Upper lobe of left lung (tissue), 6 donors: ENCODE data around the gene VSIG10. TPM values are rescaled to one million over a fixed set of nuclear protein-coding genes. Genes with fewer than 3 reads are reported as not detected.
"Not testable (repeated sequence)": the region's sequence is repeated elsewhere in the genome, so short reads cannot be mapped to it uniquely, and the experiment has no call there.

ENCODE experiments used
- ATAC-seq, 2 donors: fragments of 200-7000 bp; cut with Tn5 transposase; one replicate each; pipeline ENCODE4 v1.9.1; 2022; ENCODE audit warnings: mild to moderate bottlenecking in 2 of 2, moderate library complexity in 2 of 2; ENCODE audit not compliant: low FRiP score in 2 of 2
- DNase-seq, 2 donors: peaks; one replicate each; pipeline ENCODE4 v3.0.0-alpha.2; 2019 to 2020
- H3K27ac ChIP-seq, 4 donors: fragments of 200-600 bp; sonication (generic); one replicate each; pipeline ENCODE4 v1.5.1; 2016 to 2019
- H3K27me3 ChIP-seq, 4 donors: fragments of 200-600 bp; sonication (generic); one replicate each; pipeline ENCODE4 v1.5.1; 2017 to 2019
- H3K36me3 ChIP-seq, 4 donors: fragments of 200-600 bp; sonication (generic); one replicate each; pipeline ENCODE4 v1.5.1; 2016 to 2019
- H3K4me1 ChIP-seq, 4 donors: fragments of 200-600 bp; sonication (generic); one replicate each; pipeline ENCODE4 v1.5.1; 2018 to 2019
- H3K4me3 ChIP-seq, 4 donors: fragments of 200-600 bp; sonication (generic); one replicate each; pipeline ENCODE4 v1.5.1; 2017 to 2019; ENCODE audit warnings: mild to moderate bottlenecking in 2 of 4, moderate library complexity in 1 of 4
- H3K9me3 ChIP-seq, 4 donors: fragments of 200-600 bp; sonication (generic); one replicate each; pipeline ENCODE4 v1.5.1; 2018 to 2019
- EP300 ChIP-seq, 4 donors: sonication (generic); formaldehyde crosslinking; IDR thresholded peaks; one replicate each; pipeline ENCODE4 v1.5.1; 2017; ENCODE audit warnings: antibody characterized with exemption in 4 of 4, control low read depth in 2 of 4
- POLR2A ChIP-seq, 4 donors: fragments of 450-650 bp; IDR thresholded peaks; one replicate each; pipeline ENCODE4 v1.5.1; 2016 to 2017; ENCODE audit warnings: antibody characterized with exemption in 4 of 4, mild to moderate bottlenecking in 2 of 4
- POLR2AphosphoS5 ChIP-seq, 2 donors: sonication (generic); formaldehyde crosslinking; IDR thresholded peaks; one replicate each; pipeline ENCODE4 v1.5.1; 2017; ENCODE audit warnings: antibody characterized with exemption in 2 of 2
- WGBS, 2 donors: methylation state at CpG; one replicate each; pipeline ENCODE4 v1.1.5; 2017 to 2018; 5-methylcytosine and 5-hydroxymethylcytosine counted together
- total RNA-seq, 6 donors: library from RNA; depleted of rRNA in 4 of 6; stranded (reverse); fragments of >200 nt in 4 of 6; gene quantifications; one replicate each; pipeline versions ENCODE4 v1.1.0 to v1.2.1, GENCODE V29; 2016 to 2021
- TF ChIP-seq, protein P1 (sequence below), 6 experiments: fragments of 450-650 bp in 4 of 6; fragments of 200-600 bp in 2 of 6; sonication (generic) in 2 of 6; IDR thresholded peaks; one replicate each; pipeline ENCODE4 v1.5.1; 2016 to 2019; ENCODE audit warnings: antibody characterized with exemption in 6 of 6
- donor health status: DM: no; HTN: no; CAD: no; lungs with moderate emphysema.
- donor health status: DM: no; HTN: yes; CAD: no; lungs with severe emphysema.

Gene VSIG10
- total RNA-seq, 6 donors from 2014 or later = 44.1 to 157 (median 72.8) TPM

- DNase-seq (no peak), ATAC-seq (no peak)
- peaks cover 0 to 17% (median 0%) of the 10 kb centered on the region in 4 donors for H3K36me3 ChIP-seq
- TF ChIP-seq POLR2A (IDR thresholded peaks at IDR 0.05) (no peak), POLR2AphosphoS5 (IDR thresholded peaks at IDR 0.05) (no peak), EP300 (IDR thresholded peaks at IDR 0.05) (no peak)
- TF ChIP-seq, protein P1, sequence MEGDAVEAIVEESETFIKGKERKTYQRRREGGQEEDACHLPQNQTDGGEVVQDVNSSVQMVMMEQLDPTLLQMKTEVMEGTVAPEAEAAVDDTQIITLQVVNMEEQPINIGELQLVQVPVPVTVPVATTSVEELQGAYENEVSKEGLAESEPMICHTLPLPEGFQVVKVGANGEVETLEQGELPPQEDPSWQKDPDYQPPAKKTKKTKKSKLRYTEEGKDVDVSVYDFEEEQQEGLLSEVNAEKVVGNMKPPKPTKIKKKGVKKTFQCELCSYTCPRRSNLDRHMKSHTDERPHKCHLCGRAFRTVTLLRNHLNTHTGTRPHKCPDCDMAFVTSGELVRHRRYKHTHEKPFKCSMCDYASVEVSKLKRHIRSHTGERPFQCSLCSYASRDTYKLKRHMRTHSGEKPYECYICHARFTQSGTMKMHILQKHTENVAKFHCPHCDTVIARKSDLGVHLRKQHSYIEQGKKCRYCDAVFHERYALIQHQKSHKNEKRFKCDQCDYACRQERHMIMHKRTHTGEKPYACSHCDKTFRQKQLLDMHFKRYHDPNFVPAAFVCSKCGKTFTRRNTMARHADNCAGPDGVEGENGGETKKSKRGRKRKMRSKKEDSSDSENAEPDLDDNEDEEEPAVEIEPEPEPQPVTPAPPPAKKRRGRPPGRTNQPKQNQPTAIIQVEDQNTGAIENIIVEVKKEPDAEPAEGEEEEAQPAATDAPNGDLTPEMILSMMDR (IDR thresholded peaks at IDR 0.05) = no peak
- no peak overlapping the region for H3K4me3 ChIP-seq
- 73 to 79% methylated on average over 3 of the region's 3 CpGs for WGBS, 2 donors
- no peaks in the 10 kb centered on the region for H3K9me3 ChIP-seq
- H3K4me1 ChIP-seq = peaks cover 9 to 18% (median 12%) of the 10 kb centered on the region in 4 donors
- no peak overlapping the region for H3K27ac ChIP-seq
- no peaks in the 10 kb centered on the region for H3K27me3 ChIP-seq
Observed at GRCh38 chr12:118098401-118098800, 5.4 kb downstream of the VSIG10 start.

DNA sequence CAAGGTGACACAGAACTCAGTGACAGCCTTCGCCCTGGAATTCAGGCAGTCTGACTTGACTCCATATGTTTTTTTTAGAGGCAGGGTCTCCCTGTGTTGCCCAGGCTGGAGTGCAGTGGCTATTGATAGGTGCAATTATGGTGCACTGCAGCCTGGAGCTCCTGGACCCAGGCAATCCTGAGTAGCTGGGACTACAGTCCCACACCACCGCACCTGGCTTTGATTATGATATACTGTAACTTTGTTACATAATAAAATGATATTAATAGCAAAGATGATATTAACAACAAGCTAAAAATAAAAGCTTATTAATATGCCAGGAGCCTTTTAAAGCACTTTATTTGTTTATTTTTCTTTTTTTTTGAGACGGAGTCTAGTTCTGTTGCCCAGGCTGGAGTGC lies 9.8 kb downstream of the VSIG10 start:
- H3K4me1 ChIP-seq = no peaks in the 10 kb centered on the region
- H3K27ac ChIP-seq = no peak overlapping the region
- H3K36me3 ChIP-seq = peaks cover 0 to 36% (median 11%) of the 10 kb centered on the region in 4 donors
- DNase-seq = no peak
- no peak for ATAC-seq
- H3K27me3 ChIP-seq = no peaks in the 10 kb centered on the region
- 87 to 88% methylated on average over 3 of the region's 3 CpGs for WGBS, 2 donors
- H3K9me3 ChIP-seq = no peaks in the 10 kb centered on the region
- H3K4me3 ChIP-seq = no peak overlapping the region
- TF ChIP-seq POLR2AphosphoS5 (IDR thresholded peaks at IDR 0.05) (no peak), EP300 (IDR thresholded peaks at IDR 0.05) (no peak), POLR2A (IDR thresholded peaks at IDR 0.05) (no peak)
- TF ChIP-seq, protein P1 (IDR thresholded peaks at IDR 0.05) = no peak

GRCh38 chr12:118089782-118090181 lies 14.0 kb downstream of the VSIG10 start:
- Histone ChIP-seq H3K27ac (no peak overlapping the region), H3K4me3 (no peak overlapping the region), H3K27me3 (no peaks in the 10 kb centered on the region), H3K36me3 (peaks cover 0 to 28% (median 11%) of the 10 kb centered on the region in 4 donors), H3K4me1 (no peaks in the 10 kb centered on the region), H3K9me3 (no peaks in the 10 kb centered on the region)
- DNase-seq (no peak), ATAC-seq (no peak)
- TF ChIP-seq POLR2AphosphoS5 (IDR thresholded peaks at IDR 0.05) = no peak
- TF ChIP-seq, protein P1 (IDR thresholded peaks at IDR 0.05) = no peak
- WGBS, 2 donors = 95% methylated on average over 9 of the region's 9 CpGs

DNA sequence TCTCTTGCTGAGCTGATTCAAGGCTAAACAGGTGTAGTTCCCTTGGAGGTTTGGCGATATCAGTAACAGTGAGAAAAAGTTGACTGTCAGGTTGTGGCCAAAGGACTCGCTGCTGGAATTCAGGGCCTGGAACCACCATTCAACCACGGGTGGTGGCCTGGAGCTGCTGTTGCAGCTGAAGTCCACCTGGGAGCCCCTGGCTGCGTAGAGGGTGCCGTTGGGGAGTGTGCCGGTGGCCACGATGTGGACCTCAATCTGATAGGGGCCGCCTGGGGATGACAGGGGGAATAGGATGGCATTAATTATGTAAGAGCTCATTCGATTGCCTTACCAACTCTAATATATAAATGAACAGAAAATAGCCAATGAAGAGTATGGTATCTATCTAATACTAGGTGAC lies 21.6 kb downstream of the VSIG10 start:
- 88 to 89% methylated on average over 9 of the region's 9 CpGs for WGBS, 2 donors
- no peak for DNase-seq
- H3K36me3 ChIP-seq = peaks cover 4 to 48% (median 26%) of the 10 kb centered on the region in 4 donors

DNA sequence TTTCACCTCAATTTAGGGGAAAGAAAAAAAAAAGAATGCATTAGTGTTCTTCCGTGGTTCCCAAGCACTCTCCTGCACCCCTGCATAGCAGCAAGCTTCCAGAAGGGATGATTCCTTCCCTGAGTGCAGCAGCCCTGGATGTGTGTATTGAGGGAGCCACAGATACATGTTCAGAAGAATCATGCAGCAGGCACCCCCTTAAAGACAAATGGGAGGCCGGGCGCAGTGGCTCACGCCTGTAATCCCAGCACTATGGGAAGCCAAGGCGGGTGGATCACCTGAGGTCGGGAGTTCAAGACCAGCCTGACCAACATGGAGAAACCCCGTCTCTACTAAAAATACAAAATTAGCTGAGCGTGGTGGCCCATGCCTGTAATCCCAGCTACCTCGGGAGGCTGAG lies 22.3 kb downstream of the VSIG10 start:
- not testable (repeated sequence) for DNase-seq, ATAC-seq, H3K4me3 ChIP-seq, H3K4me1 ChIP-seq, H3K27me3 ChIP-seq, H3K27ac ChIP-seq, H3K9me3 ChIP-seq
- H3K36me3 ChIP-seq = peaks cover 4 to 53% (median 29%) of the 10 kb centered on the region in 4 donors
- WGBS, 2 donors = 94 to 97% methylated on average over 8 of the region's 9 CpGs

More for the DNA sequence above, 21.6 kb downstream of the VSIG10 start:
- TF ChIP-seq, protein P1 (IDR thresholded peaks at IDR 0.05) = no peak
- TF ChIP-seq POLR2AphosphoS5 (IDR thresholded peaks at IDR 0.05) (no peak), POLR2A (IDR thresholded peaks at IDR 0.05) (no peak), EP300 (IDR thresholded peaks at IDR 0.05) (no peak)
- Histone ChIP-seq H3K9me3 (no peaks in the 10 kb centered on the region), H3K4me1 (no peaks in the 10 kb centered on the region), H3K4me3 (no peak overlapping the region), H3K27ac (no peak overlapping the region), H3K27me3 (no peaks in the 10 kb centered on the region)
- no peak for ATAC-seq
